Naive B cell (primary cell): ENCODE data around the gene ULBP1. TPM values are rescaled to one million over a fixed set of nuclear protein-coding genes. Genes with fewer than 3 reads are reported as not detected.
"Not testable (repeated sequence)": the region's sequence is repeated elsewhere in the genome, so short reads cannot be mapped to it uniquely, and the experiment has no call there.

ENCODE experiments used
- ATAC-seq, 2 donors: fragments of 150-1000 bp; cut with Tn5 transposase; 2 replicates each; pipeline ENCODE4 v1.10.0; 2021; ENCODE audit warnings: low read depth in 2 of 2, mild to moderate bottlenecking in 2 of 2, moderate library complexity in 2 of 2
- DNase-seq: peaks from one replicate; pipeline ENCODE4 v3.0.0; 2022
- H3K27ac Mint-ChIP-seq, 6 donors: one replicate each; pipeline ENCODE4 v1.8.0; 2020 to 2022; ENCODE audit warnings: mild to moderate bottlenecking in 6 of 6, mixed read lengths in 6 of 6, moderate library complexity in 5 of 6, inconsistent platforms in 2 of 6
- H3K27me3 Mint-ChIP-seq, 3 donors: one replicate each; pipeline ENCODE4 v1.8.0; 2021 to 2022; ENCODE audit warnings: mixed read lengths in 3 of 3, mild to moderate bottlenecking in 1 of 3
- H3K36me3 Mint-ChIP-seq, 2 donors: one replicate each; pipeline ENCODE4 v1.8.0; 2020 to 2022; ENCODE audit warnings: mixed read lengths in 2 of 2, inconsistent platforms in 1 of 2, mild to moderate bottlenecking in 1 of 2
- H3K4me1 Mint-ChIP-seq, 3 donors: one replicate each; pipeline ENCODE4 v1.8.0; 2020 to 2022; ENCODE audit warnings: mixed read lengths in 3 of 3, inconsistent platforms in 1 of 3, mild to moderate bottlenecking in 1 of 3, moderate library complexity in 1 of 3
- H3K4me3 Mint-ChIP-seq, 8 donors: one replicate each; pipeline ENCODE4 v1.8.0; 2020 to 2022; ENCODE audit warnings: mild to moderate bottlenecking in 8 of 8, mixed read lengths in 8 of 8, moderate library complexity in 8 of 8, inconsistent platforms in 2 of 8
- H3K9me3 Mint-ChIP-seq, 7 donors: one replicate each; pipeline ENCODE4 v1.8.0; 2020 to 2022; ENCODE audit warnings: mixed read lengths in 7 of 7, mild to moderate bottlenecking in 5 of 7, inconsistent platforms in 2 of 7, moderate library complexity in 1 of 7
- polyA plus RNA-seq, 6 donors: library from polyadenylated mRNA; unstranded; fragments of 300-500 nt; fragmentation: Illumina TruSeq; gene quantifications; one replicate each; pipeline ENCODE4 v1.2.3, GENCODE V29; 2021; ENCODE audit warnings: low read depth in 6 of 6

The ULBP1 gene
- polyA plus RNA-seq, 6 donors from 2014 or later: not detected

DNA sequence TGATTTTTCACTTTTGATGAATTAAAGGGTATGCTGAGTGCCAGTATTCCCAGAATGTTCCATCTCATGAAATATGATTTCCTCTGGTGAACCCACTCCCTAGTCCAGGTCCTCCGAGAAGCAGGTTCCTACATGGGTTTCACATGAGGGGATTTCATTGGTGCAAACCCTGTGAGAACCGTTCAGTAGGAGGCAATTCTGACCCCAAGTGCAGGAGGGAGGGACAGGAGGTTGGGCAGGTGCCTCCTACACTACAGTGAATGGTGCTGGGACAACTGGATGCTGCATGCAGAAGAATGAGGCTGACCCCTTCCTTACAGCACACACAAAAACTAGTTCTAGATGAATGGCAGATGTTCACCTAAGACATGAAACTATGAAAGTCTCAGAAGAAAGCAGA lies 27.0 kb upstream of the ULBP1 start:
- Mint-ChIP-seq H3K4me3 (no peak overlapping the region), H3K9me3 (peaks cover 0 to 10% (median 2%) of the 10 kb centered on the region in 7 donors), H3K4me1 (peaks cover 14 to 46% (median 32%) of the 10 kb centered on the region in 3 donors)

GRCh38 chr6:149938013-149938570 lies 25.7 kb upstream of the ULBP1 start:
- H3K4me3 Mint-ChIP-seq: peak overlapping the region; percentile 70 to 92 (median 86)
- H3K36me3 Mint-ChIP-seq, DNase-seq: not testable (repeated sequence)
- peaks cover 0 to 10% (median 2%) of the 10 kb centered on the region in 7 donors for H3K9me3 Mint-ChIP-seq
- ATAC-seq: peak; percentile 15 to 17
- H3K4me1 Mint-ChIP-seq: peaks cover 21 to 56% (median 43%) of the 10 kb centered on the region in 3 donors
- H3K27me3 Mint-ChIP-seq: peaks cover 79 to 100% (median 87%) of the 10 kb centered on the region in 3 donors
- H3K27ac Mint-ChIP-seq: peak overlapping the region; percentile 95 to 99 (median 98)

More for the DNA sequence above, 27.0 kb upstream of the ULBP1 start:
- Mint-ChIP-seq H3K27me3 (peaks cover 77 to 99% (median 87%) of the 10 kb centered on the region in 3 donors), H3K36me3 (no peaks in the 10 kb centered on the region), H3K27ac (peak overlapping the region in 5 of 6 donors; percentile 33 to 97 (median 90))
- ATAC-seq (no peak), DNase-seq (no peak)

DNA sequence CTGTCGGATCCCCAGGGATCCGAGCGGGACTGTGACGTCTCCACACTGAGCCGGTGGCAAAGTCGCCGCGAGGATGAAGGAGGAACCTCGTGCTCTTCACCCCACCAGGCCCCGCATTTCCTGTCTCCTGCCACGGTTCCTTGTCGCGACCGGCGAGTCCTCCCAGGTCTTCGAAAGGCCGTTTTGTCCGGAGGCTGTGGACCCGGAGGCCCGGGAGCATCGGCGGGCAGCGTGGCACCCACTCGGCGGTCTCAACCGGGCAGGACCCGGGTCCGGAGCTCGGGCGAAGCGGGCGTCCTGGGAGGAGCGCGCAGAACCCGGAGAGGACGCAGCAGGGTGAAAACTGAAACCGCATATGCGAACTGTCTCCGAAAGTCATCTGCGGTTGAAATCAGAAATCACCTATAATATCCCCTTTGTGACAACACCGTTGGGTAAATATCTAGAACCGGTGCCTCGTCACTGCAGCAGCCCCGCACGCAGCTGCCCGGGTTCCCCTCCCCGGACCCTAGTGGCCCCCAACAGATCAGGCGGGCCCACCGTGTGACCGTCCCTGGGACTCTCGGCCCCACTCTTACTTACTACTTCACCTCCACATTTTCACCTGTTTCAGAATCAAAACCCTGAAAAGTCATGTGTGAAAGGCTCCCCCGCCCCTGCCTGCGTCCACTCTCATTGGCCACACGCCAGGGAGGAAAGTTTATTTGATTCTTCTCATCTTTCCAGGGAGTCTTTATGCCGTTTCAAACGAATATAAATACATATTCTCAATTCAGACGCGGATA lies 25.0 kb upstream of the ULBP1 start:
- Mint-ChIP-seq H3K27ac (peak overlapping the region; percentile 95 to 99 (median 98)), H3K9me3 (peaks cover 0 to 10% (median 2%) of the 10 kb centered on the region in 7 donors), H3K36me3 (no peaks in the 10 kb centered on the region), H3K4me1 (peaks cover 21 to 56% (median 43%) of the 10 kb centered on the region in 3 donors), H3K27me3 (peaks cover 78 to 100% (median 87%) of the 10 kb centered on the region in 3 donors), H3K4me3 (peak overlapping the region; percentile 70 to 92 (median 86))
- DNase-seq: peak; percentile 86
- ATAC-seq: peak; percentile 72

DNA sequence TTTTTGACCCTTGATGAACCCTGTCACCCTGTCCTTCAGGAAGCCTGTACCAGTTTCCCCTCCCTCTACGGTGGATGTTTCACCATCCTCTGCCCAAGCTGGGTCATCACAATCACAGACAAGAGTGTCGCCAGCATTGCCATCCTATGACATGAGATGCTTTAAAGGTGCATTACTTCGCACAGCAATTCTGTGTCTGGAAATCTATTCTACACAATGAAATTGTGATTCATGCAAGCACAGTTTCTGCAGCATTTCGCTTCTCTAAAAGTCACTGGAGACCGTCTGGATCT lies 24.4 kb upstream of the ULBP1 start:
- Mint-ChIP-seq H3K36me3 (no peaks in the 10 kb centered on the region), H3K27me3 (peaks cover 78 to 99% (median 83%) of the 10 kb centered on the region in 3 donors), H3K4me3 (peak overlapping the region; percentile 70 to 92 (median 86)), H3K27ac (peak overlapping the region; percentile 95 to 99 (median 98)), H3K4me1 (peaks cover 18 to 54% (median 41%) of the 10 kb centered on the region in 3 donors), H3K9me3 (peaks cover 0 to 10% (median 2%) of the 10 kb centered on the region in 7 donors)
- ATAC-seq: no peak
- DNase-seq: no peak

DNA sequence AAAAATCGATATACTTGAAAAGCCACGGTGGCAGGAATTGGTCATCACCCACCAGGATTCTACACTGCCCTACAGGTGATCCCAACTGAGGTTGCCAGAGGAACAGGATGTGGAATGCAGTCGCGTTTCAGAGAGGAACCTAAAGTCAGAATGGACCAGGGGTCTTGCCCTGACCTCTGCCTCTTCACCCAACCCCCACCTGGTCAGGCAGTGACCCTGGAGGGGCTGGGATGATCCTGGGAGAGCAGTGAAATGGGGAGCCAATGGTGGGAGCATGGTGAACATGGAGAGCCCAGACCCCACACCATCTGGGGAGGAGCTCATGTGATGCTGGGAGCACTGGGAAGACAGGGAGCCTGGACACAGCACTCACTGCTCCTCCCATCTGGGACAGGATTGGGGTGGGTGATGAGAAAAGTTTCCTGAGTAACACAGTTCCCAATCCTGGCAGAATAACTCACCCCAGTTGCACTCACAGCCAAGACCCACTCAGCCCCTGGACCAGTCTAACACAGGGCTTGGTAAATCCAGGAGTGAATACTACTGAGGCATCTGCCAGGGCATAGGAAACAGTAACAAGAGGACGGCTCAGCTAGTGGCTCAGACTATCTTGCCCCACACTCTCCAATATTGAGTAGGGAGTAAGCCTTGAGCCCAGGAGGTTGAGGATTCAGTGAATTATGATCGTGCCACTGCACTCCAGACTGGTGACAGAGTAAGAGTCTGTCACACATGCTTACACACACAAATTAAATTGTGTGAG lies 23.7 kb upstream of the ULBP1 start:
- Mint-ChIP-seq H3K27me3 (peaks cover 71 to 91% (median 76%) of the 10 kb centered on the region in 3 donors), H3K36me3 (no peaks in the 10 kb centered on the region), H3K9me3 (peaks cover 0 to 10% (median 2%) of the 10 kb centered on the region in 7 donors), H3K27ac (peak overlapping the region in 5 of 6 donors; percentile 22 to 99 (median 95)), H3K4me1 (peaks cover 17 to 52% (median 39%) of the 10 kb centered on the region in 3 donors), H3K4me3 (peak overlapping the region in 7 of 8 donors; percentile 20 to 88 (median 56))
- no peak for DNase-seq
- no peak for ATAC-seq

- H3K9me3 Mint-ChIP-seq: peaks cover 0 to 10% (median 2%) of the 10 kb centered on the region in 7 donors
- H3K36me3 Mint-ChIP-seq: no peaks in the 10 kb centered on the region
- H3K27me3 Mint-ChIP-seq: peaks cover 72 to 91% (median 76%) of the 10 kb centered on the region in 3 donors
- peak overlapping the region in 5 of 8 donors; percentile 37 to 88 (median 56) for H3K4me3 Mint-ChIP-seq
- DNase-seq: no peak
- H3K27ac Mint-ChIP-seq: peak overlapping the region in 4 of 6 donors; percentile 63 to 99 (median 97)
- H3K4me1 Mint-ChIP-seq: peaks cover 17 to 52% (median 39%) of the 10 kb centered on the region in 3 donors
- ATAC-seq: no peak
These were observed 23.1 kb upstream of the ULBP1 start for GRCh38 chr6:149940672-149940982.

- DNase-seq: peak; percentile 81
- H3K27ac Mint-ChIP-seq: peak within 1 kb of the TSS; percentile 87 to 99 (median 95)
- H3K36me3 Mint-ChIP-seq: no peaks in the 10 kb centered on the region
- peak; percentile 58 to 60 for ATAC-seq
- H3K4me1 Mint-ChIP-seq: peaks cover 17 to 52% (median 39%) of the 10 kb centered on the region in 3 donors
- peak within 1 kb of the TSS; percentile 83 to 95 (median 92) for H3K4me3 Mint-ChIP-seq
- peaks cover 71 to 88% (median 74%) of the 10 kb centered on the region in 3 donors for H3K27me3 Mint-ChIP-seq
- peaks cover 0 to 10% (median 2%) of the 10 kb centered on the region in 7 donors for H3K9me3 Mint-ChIP-seq
These were observed 21.9 kb upstream of the ULBP1 start, which contains the start of gene ULBP2 for GRCh38 chr6:149941583-149942460. ULBP2 (plus strand) TSS chr6:149942014; CDS start chr6:149942073, 59 bp downstream.

DNA sequence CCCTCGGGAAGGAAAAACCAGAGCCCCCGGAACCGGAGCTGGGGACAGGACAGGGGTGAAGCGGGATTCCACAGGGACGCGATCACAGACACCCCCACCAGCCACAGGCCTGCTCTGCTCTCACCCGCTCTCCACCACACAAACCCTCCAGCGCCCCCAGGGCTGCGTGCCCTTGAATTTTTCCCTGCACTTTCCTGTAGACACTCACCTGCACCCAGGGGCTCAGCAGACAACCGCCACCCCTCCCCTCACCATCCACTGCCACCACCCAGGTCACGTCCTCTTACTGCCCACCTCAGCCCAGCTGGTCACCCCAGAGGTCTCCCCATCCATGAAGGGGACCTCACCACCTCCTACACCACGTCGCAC lies 21.3 kb upstream of the ULBP1 start:
- Mint-ChIP-seq H3K36me3 (no peaks in the 10 kb centered on the region), H3K4me1 (peaks cover 17 to 49% (median 39%) of the 10 kb centered on the region in 3 donors), H3K9me3 (peaks cover 0 to 7% (median 2%) of the 10 kb centered on the region in 7 donors), H3K27ac (peak overlapping the region in 5 of 6 donors; percentile 62 to 95 (median 84)), H3K27me3 (peaks cover 65 to 84% (median 71%) of the 10 kb centered on the region in 3 donors), H3K4me3 (peak overlapping the region; percentile 83 to 95 (median 92))
- ATAC-seq: no peak
- no peak for DNase-seq

GRCh38 chr6:149943321-149943720 lies 20.4 kb upstream of the ULBP1 start:
- not testable (repeated sequence) for DNase-seq, H3K9me3 Mint-ChIP-seq, H3K36me3 Mint-ChIP-seq, ATAC-seq
- H3K4me3 Mint-ChIP-seq: peak overlapping the region in 6 of 8 donors; percentile 17 to 91 (median 73)
- peaks cover 70 to 84% (median 74%) of the 10 kb centered on the region in 3 donors for H3K27me3 Mint-ChIP-seq
- peak overlapping the region in 3 of 6 donors; percentile 60 to 93 (median 62) for H3K27ac Mint-ChIP-seq
- H3K4me1 Mint-ChIP-seq: peaks cover 17 to 40% (median 30%) of the 10 kb centered on the region in 3 donors

DNA sequence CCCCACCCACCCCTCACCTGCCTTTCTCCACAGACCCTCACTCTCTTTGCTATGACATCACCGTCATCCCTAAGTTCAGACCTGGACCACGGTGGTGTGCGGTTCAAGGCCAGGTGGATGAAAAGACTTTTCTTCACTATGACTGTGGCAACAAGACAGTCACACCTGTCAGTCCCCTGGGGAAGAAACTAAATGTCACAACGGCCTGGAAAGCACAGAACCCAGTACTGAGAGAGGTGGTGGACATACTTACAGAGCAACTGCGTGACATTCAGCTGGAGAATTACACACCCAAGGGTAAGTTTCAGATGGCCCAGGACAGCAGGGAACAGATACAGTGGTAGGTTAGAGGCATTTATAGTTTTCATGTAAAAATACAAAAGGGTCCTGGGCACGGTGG lies 18.5 kb upstream of the ULBP1 start:
- peaks cover 11 to 23% (median 19%) of the 10 kb centered on the region in 3 donors for H3K4me1 Mint-ChIP-seq
- H3K4me3 Mint-ChIP-seq, H3K9me3 Mint-ChIP-seq, DNase-seq, H3K27ac Mint-ChIP-seq, H3K36me3 Mint-ChIP-seq, ATAC-seq: not testable (repeated sequence)
- H3K27me3 Mint-ChIP-seq: peaks cover 72 to 80% (median 73%) of the 10 kb centered on the region in 3 donors

GRCh38 chr6:149946631-149947030 lies 17.1 kb upstream of the ULBP1 start:
- peak overlapping the region in 1 of 6 donors; percentile 32 for H3K27ac Mint-ChIP-seq
- DNase-seq, ATAC-seq, H3K4me3 Mint-ChIP-seq, H3K9me3 Mint-ChIP-seq, H3K36me3 Mint-ChIP-seq: not testable (repeated sequence)
- H3K4me1 Mint-ChIP-seq: peaks cover 8 to 13% (median 11%) of the 10 kb centered on the region in 3 donors
- H3K27me3 Mint-ChIP-seq: peaks cover 73 to 80% (median 80%) of the 10 kb centered on the region in 3 donors

DNA sequence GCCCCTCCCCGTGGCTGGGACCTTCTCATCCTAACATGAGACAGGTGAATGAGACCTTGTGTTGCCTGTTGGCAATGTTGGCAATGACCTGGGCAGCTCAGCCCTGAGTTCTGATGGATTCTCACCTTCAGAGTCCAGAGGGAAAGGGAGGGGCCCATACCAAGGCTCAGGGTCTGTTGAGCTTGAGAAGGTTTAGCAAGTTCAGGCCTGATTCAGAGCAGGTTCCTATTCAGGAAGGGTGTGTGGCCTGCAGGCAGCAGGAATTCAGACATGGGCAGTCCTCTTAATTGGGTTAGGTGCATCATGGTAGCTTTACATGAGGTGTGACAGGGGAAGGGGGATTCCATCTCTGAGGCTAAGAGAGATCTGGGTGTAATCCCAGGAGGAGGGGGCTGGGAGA lies 16.2 kb upstream of the ULBP1 start:
- peaks cover 76 to 80% (median 80%) of the 10 kb centered on the region in 3 donors for H3K27me3 Mint-ChIP-seq
- H3K27ac Mint-ChIP-seq, H3K9me3 Mint-ChIP-seq, DNase-seq, H3K4me1 Mint-ChIP-seq, H3K36me3 Mint-ChIP-seq, H3K4me3 Mint-ChIP-seq, ATAC-seq: not testable (repeated sequence)
